ENCODE data around the gene UBC. TPM values are rescaled to one million over a fixed set of nuclear protein-coding genes. Genes with fewer than 3 reads are reported as not detected.
A peak's percentile ranks its signal among the peaks of the same experiment; 100 is the strongest.
"Not testable (repeated sequence)": the region's sequence is repeated elsewhere in the genome, so short reads cannot be mapped to it uniquely, and the experiment has no call there.

The UBC gene
- total RNA-seq, 1 donor from 2014 or later: 1,249 TPM

DNA sequence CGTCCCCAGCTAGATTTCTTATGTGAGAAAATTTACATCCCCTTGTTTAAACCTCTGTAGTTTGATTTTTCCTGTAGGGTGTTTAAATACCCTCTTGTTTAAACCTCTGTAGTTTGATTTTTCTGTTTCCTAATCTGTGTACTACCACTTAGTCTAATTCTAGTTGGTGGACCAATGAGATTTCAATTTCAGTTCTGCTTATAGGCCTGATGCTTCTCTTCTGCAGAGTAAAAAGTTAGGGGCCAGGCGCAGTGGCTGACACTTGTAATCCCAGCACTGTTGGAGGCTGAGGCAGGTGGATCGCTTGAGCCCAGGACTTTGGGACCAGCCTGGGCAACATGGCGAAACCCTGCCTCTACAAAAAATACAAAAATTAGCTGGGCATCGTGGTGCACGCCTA lies 11.5 kb downstream of the UBC start:
- Mint-ChIP-seq H3K4me1 (ENCODE audit: unreplicated experiment) (peaks cover 38% of the 10 kb centered on the region), H3K9me3 (ENCODE audit: unreplicated experiment) (no peaks in the 10 kb centered on the region)
- no peak for DNase-seq (ENCODE audit: extremely low spot score, unreplicated experiment)

DNA sequence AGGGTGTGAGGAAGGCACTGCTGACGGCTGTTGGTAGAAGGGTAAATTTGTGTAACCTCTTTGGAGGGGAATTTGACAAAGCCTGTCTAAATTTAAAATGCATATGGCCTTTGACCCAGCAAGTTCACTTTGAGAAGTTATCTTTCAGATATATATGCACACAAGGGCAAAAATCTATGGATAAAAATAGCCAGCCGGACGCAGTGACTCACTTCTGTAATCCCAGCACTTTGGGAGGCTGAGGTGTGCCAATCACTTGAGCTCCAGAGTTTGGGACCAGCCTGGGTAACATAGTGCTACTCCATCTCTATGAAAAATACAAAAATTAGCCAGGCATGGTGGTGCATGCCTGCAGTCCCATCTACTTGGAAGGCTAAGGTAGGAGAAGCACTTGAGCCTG lies 13.4 kb downstream of the UBC start:
- Mint-ChIP-seq H3K27ac (ENCODE audit: unreplicated experiment) (no peak overlapping the region), H3K4me3 (ENCODE audit: unreplicated experiment) (no peak overlapping the region), H3K4me1 (ENCODE audit: unreplicated experiment) (peaks cover 33% of the 10 kb centered on the region), H3K27me3 (ENCODE audit: unreplicated experiment) (no peaks in the 10 kb centered on the region), H3K36me3 (ENCODE audit: unreplicated experiment) (no peaks in the 10 kb centered on the region), H3K9me3 (ENCODE audit: unreplicated experiment) (no peaks in the 10 kb centered on the region)
- no peak for DNase-seq (ENCODE audit: extremely low spot score, unreplicated experiment)
- TF ChIP-seq, protein P1, sequence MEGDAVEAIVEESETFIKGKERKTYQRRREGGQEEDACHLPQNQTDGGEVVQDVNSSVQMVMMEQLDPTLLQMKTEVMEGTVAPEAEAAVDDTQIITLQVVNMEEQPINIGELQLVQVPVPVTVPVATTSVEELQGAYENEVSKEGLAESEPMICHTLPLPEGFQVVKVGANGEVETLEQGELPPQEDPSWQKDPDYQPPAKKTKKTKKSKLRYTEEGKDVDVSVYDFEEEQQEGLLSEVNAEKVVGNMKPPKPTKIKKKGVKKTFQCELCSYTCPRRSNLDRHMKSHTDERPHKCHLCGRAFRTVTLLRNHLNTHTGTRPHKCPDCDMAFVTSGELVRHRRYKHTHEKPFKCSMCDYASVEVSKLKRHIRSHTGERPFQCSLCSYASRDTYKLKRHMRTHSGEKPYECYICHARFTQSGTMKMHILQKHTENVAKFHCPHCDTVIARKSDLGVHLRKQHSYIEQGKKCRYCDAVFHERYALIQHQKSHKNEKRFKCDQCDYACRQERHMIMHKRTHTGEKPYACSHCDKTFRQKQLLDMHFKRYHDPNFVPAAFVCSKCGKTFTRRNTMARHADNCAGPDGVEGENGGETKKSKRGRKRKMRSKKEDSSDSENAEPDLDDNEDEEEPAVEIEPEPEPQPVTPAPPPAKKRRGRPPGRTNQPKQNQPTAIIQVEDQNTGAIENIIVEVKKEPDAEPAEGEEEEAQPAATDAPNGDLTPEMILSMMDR (IDR thresholded peaks at IDR 0.05): no peak

More for the DNA sequence above, 11.5 kb downstream of the UBC start:
- Mint-ChIP-seq H3K27me3 (ENCODE audit: unreplicated experiment) (no peaks in the 10 kb centered on the region), H3K27ac (ENCODE audit: unreplicated experiment) (no peak overlapping the region), H3K4me3 (ENCODE audit: unreplicated experiment) (no peak overlapping the region), H3K36me3 (ENCODE audit: unreplicated experiment) (no peaks in the 10 kb centered on the region)
- TF ChIP-seq, protein P1 (IDR thresholded peaks at IDR 0.05): no peak

DNA sequence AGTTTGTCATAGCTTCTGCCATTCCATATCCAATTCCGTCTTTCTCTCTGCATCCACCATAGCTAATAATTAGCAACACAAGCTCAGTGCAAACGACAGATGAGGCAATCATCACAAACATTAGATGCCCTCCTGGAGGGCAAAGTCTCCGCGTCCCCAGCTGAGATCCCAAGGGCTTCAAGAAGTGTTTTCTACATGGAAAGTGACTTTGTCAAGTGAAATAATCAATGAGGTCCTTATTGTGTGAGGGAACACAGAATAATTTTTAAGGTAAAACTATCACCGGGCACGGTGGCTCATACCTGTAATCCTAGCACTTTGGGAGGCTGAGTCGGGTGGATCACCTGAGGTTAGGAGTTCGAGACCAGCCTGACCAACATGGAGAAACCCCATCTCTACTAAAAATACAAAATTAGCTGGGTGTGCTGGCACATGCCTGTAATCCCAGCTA lies 14.1 kb downstream of the UBC start:
- H3K4me1 Mint-ChIP-seq (ENCODE audit: unreplicated experiment): peaks cover 30% of the 10 kb centered on the region
- H3K9me3 Mint-ChIP-seq (ENCODE audit: unreplicated experiment); H3K27ac Mint-ChIP-seq (ENCODE audit: unreplicated experiment); H3K27me3 Mint-ChIP-seq (ENCODE audit: unreplicated experiment); H3K36me3 Mint-ChIP-seq (ENCODE audit: unreplicated experiment); H3K4me3 Mint-ChIP-seq (ENCODE audit: unreplicated experiment); DNase-seq (ENCODE audit: extremely low spot score, unreplicated experiment): not testable (repeated sequence)

DNA sequence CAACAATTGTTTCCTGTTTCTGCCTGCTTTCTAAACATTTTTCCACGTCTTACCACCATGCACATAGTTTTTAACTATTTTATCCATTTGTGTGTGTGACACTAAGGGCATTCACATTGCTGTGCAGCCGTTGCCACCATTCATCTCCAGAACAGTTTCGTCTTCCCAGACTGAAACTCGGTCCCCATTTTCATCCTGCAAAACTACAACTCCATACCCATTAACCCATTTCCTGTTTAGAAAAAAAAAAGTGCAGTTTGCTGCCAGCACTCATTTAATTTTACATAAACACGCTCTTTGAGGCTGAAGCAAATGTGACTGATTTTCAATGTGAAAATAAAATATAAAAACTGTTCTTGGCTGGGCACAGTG lies 15.5 kb downstream of the UBC start:
- no peak overlapping the region for H3K27ac Mint-ChIP-seq (ENCODE audit: unreplicated experiment)
- no peaks in the 10 kb centered on the region for H3K27me3 Mint-ChIP-seq (ENCODE audit: unreplicated experiment)
- peaks cover 18% of the 10 kb centered on the region for H3K4me1 Mint-ChIP-seq (ENCODE audit: unreplicated experiment)
- H3K4me3 Mint-ChIP-seq (ENCODE audit: unreplicated experiment): no peak overlapping the region
- no peaks in the 10 kb centered on the region for H3K36me3 Mint-ChIP-seq (ENCODE audit: unreplicated experiment)
- H3K9me3 Mint-ChIP-seq (ENCODE audit: unreplicated experiment): no peaks in the 10 kb centered on the region
- TF ChIP-seq, protein P1 (IDR thresholded peaks at IDR 0.05): no peak
- DNase-seq (ENCODE audit: extremely low spot score, unreplicated experiment): no peak

DNA sequence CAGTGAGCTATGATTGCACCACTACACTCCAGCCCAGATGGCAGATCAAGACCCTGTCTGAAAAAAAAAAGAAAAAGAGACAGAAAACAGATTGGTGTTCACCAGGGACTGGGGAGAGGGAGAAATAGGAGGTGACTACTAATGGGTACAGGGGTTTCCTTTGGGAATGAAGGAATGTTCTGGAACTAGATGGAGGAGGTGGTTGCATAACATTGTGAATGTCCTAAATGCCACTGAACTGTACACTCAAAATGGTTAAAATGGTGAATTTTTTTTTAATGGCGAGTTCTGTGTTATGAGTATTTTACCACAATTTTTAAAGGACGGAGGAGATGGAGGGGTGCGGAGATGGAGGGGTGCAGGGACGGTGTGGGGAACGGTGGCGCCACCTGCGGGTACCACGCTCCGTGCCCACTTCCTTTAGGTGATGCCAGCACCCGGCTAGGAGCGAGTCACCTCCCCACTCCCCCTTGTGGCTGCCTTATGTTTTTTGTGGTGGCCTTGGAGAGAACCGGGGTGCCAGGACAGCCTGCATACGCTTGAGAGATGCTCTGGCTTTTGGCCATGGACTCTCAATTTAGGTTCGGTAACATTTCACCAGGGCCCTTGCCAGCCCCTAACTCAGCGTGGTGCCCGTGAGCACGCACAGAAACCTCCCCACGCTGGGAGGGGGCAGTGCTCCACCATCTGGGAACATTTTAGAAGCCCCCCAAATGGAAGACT lies 16.1 kb downstream of the UBC start:
- Mint-ChIP-seq H3K4me3 (ENCODE audit: unreplicated experiment) (no peak overlapping the region), H3K36me3 (ENCODE audit: unreplicated experiment) (no peaks in the 10 kb centered on the region), H3K4me1 (ENCODE audit: unreplicated experiment) (peaks cover 16% of the 10 kb centered on the region), H3K27ac (ENCODE audit: unreplicated experiment) (no peak overlapping the region), H3K9me3 (ENCODE audit: unreplicated experiment) (no peaks in the 10 kb centered on the region), H3K27me3 (ENCODE audit: unreplicated experiment) (no peaks in the 10 kb centered on the region)
- TF ChIP-seq, protein P1 (IDR thresholded peaks at IDR 0.05): peak; percentile 44
- no peak for DNase-seq (ENCODE audit: extremely low spot score, unreplicated experiment)
